IPS DF 6.9 (cell line): ENCODE data around the gene LRRC8A.
"Not testable (repeated sequence)": the region's sequence is repeated elsewhere in the genome, so short reads cannot be mapped to it uniquely, and the experiment has no call there.

Experiments
- DNase-seq: peaks from one replicate; pipeline ENCODE4 v3.0.0-alpha.2; 2013; ENCODE audit warnings: low read depth, low spot score
- H3K27ac ChIP-seq: one replicate; pipeline ENCODE4 v1.5.1; 2013; ENCODE audit warnings: low read length, control low read depth
- H3K27me3 ChIP-seq: 2 replicates; pipeline ENCODE4 v1.6.1; 2013; ENCODE audit warnings: mild to moderate bottlenecking, low read length; ENCODE audit not compliant: control insufficient read depth, insufficient read depth
- H3K36me3 ChIP-seq: 2 replicates; pipeline ENCODE4 v1.6.1; 2013; ENCODE audit warnings: low read length; ENCODE audit not compliant: control insufficient read depth, insufficient read depth
- H3K4me1 ChIP-seq: 2 replicates; pipeline ENCODE4 v1.6.1; 2013; ENCODE audit warnings: low read length; ENCODE audit not compliant: control insufficient read depth, insufficient read depth
- H3K4me3 ChIP-seq: 2 replicates; pipeline ENCODE4 v1.5.1; 2013; ENCODE audit warnings: mild to moderate bottlenecking, low read length
- H3K9me3 ChIP-seq: 2 replicates; pipeline ENCODE4 v1.6.1; 2013; ENCODE audit warnings: low read length, inconsistent platforms; ENCODE audit not compliant: control insufficient read depth, insufficient read depth
- WGBS: extraction: QIAGEN DNeasy Blood & Tissue Kit; methylation state at CpG from one replicate; pipeline ENCODE4 v1.1.7; 2013; ENCODE audit warnings: mixed read lengths, missing lambda C conversion rate; ENCODE audit not compliant: insufficient read length, insufficient coverage; 5-methylcytosine and 5-hydroxymethylcytosine counted together

Gene LRRC8A

GRCh38 chr9:128940946-128941755, 59.2 kb downstream of the LRRC8A start:
- Histone ChIP-seq H3K36me3 (no peaks in the 10 kb centered on the region), H3K4me1 (no peaks in the 10 kb centered on the region), H3K4me3 (no peak overlapping the region; the same call in 1 of the 2 replicates), H3K27me3 (no peaks in the 10 kb centered on the region), H3K9me3 (no peaks in the 10 kb centered on the region), H3K27ac (no peak overlapping the region)
- WGBS = no CpG with 5 or more reads among the region's 12 CpGs
- DNase-seq = no peak

- 0 out of 2 replicates have a peak, but pooled peaks cover 3% of the 10 kb centered on the region for H3K4me1 ChIP-seq
- WGBS = no CpG with 5 or more reads among the region's 7 CpGs
Measured at GRCh38 chr9:128943832-128944620, 62.1 kb downstream of the LRRC8A start.

GRCh38 chr9:128944966-128945365, 63.0 kb downstream of the LRRC8A start:
- H3K4me3 ChIP-seq, H3K27me3 ChIP-seq, H3K4me1 ChIP-seq, H3K9me3 ChIP-seq, H3K27ac ChIP-seq, DNase-seq, H3K36me3 ChIP-seq: not testable (repeated sequence)
- WGBS = no CpG with 5 or more reads among the region's 7 CpGs

More at GRCh38 chr9:128943832-128944620, 62.1 kb downstream of the LRRC8A start:
- no peak overlapping the region for H3K27ac ChIP-seq
- no peak overlapping the region for H3K4me3 ChIP-seq
- no peaks in the 10 kb centered on the region for H3K27me3 ChIP-seq
- DNase-seq = no peak
- no peaks in the 10 kb centered on the region for H3K9me3 ChIP-seq
- H3K36me3 ChIP-seq = no peaks in the 10 kb centered on the region

GRCh38 chr9:128945798-128946501, 64.0 kb downstream of the LRRC8A start:
- Histone ChIP-seq H3K27me3 (no peaks in the 10 kb centered on the region), H3K4me3 (no peak overlapping the region), H3K4me1 (0 out of 2 replicates have a peak, but pooled peaks cover 3% of the 10 kb centered on the region), H3K27ac (no peak overlapping the region), H3K9me3 (no peaks in the 10 kb centered on the region), H3K36me3 (no peaks in the 10 kb centered on the region)
- WGBS = no CpG with 5 or more reads among the region's 19 CpGs
- DNase-seq = no peak

GRCh38 chr9:128946571-128947276, 64.8 kb downstream of the LRRC8A start:
- no peaks in the 10 kb centered on the region for H3K27me3 ChIP-seq
- no peak overlapping the region for H3K27ac ChIP-seq
- WGBS = no CpG with 5 or more reads among the region's 30 CpGs
- H3K4me1 ChIP-seq = 0 out of 2 replicates have a peak, but pooled peaks cover 3% of the 10 kb centered on the region
- no peaks in the 10 kb centered on the region for H3K9me3 ChIP-seq
- DNase-seq = no peak
- H3K4me3 ChIP-seq = peak overlapping the region; percentile 93
- H3K36me3 ChIP-seq = no peaks in the 10 kb centered on the region

- no peak for DNase-seq
- H3K36me3 ChIP-seq = no peaks in the 10 kb centered on the region
- H3K4me1 ChIP-seq = 0 out of 2 replicates have a peak, but pooled peaks cover 3% of the 10 kb centered on the region
- H3K27ac ChIP-seq = no peak overlapping the region
- H3K27me3 ChIP-seq = no peaks in the 10 kb centered on the region
- H3K9me3 ChIP-seq = no peaks in the 10 kb centered on the region
- no CpG with 5 or more reads among the region's 20 CpGs for WGBS
- peak overlapping the region; percentile 93 for H3K4me3 ChIP-seq
Measured at GRCh38 chr9:128947277-128947526, 65.3 kb downstream of the LRRC8A start.

GRCh38 chr9:128947527-128948301, 65.8 kb downstream of the LRRC8A start, which contains the start of the genes DOLK and NUP188:
Gene DOLK, minus strand, starts transcription at chr9:128947603. Its CDS starts 300 bp downstream, at chr9:128947303.
Gene NUP188, plus strand, starts transcription at chr9:128947699. Its CDS starts 21 bp downstream, at chr9:128947720.
- peak; percentile 73 for DNase-seq
- H3K36me3 ChIP-seq = 0 out of 2 replicates have a peak, but pooled peaks cover 2% of the 10 kb centered on the region
- no peaks in the 10 kb centered on the region for H3K9me3 ChIP-seq
- H3K27ac ChIP-seq = no peak within 1 kb of the TSS
- H3K4me3 ChIP-seq = peak within 1 kb of the TSS; percentile 93
- H3K27me3 ChIP-seq = no peaks in the 10 kb centered on the region
- no CpG with 5 or more reads among the region's 86 CpGs for WGBS
- H3K4me1 ChIP-seq = 0 out of 2 replicates have a peak, but pooled peaks cover 3% of the 10 kb centered on the region

GRCh38 chr9:128961403-128961802, 79.5 kb downstream of the LRRC8A start:
- not testable (repeated sequence) for H3K4me1 ChIP-seq, H3K27ac ChIP-seq, H3K4me3 ChIP-seq, H3K9me3 ChIP-seq, H3K27me3 ChIP-seq, H3K36me3 ChIP-seq, DNase-seq
- no CpG with 5 or more reads among the region's 9 CpGs for WGBS
